ENCODE measurements around the gene C18orf63. TPM values are rescaled to one million over a fixed set of nuclear protein-coding genes. Genes with fewer than 3 reads are reported as not detected.

The C18orf63 gene
- total and polyA plus RNA-seq, 2 of the 4 experiments (the other 2 are of a cell fraction): not detected

- H3K23ac ChIP-seq (ENCODE audit: low read depth, low read length): no peak overlapping the region
- no peak overlapping the region for H2AK9ac ChIP-seq (replicated peaks; ENCODE audit: low read depth, low read length, poor library complexity)
- CTCF ChIA-PET: no interaction called here
- no peak overlapping the region for H3K27ac ChIP-seq (ENCODE audit: insufficient read depth, low read length)
- no peaks in the 10 kb centered on the region for H3K9me3 ChIP-seq (ENCODE audit: control insufficient read depth, insufficient read depth, low read length)
- H4K20me1 ChIP-seq (ENCODE audit: insufficient read depth, low read length): no peaks in the 10 kb centered on the region
- no peak overlapping the region for H3K14ac ChIP-seq (replicated peaks; ENCODE audit: low read depth, low read length)
- intact Hi-C loops (cut with micrococcal nuclease): no loop called here
- dilution Hi-C loops (cut with HindIII; ENCODE audit: low sequenced_read_pairs, unreplicated experiment): no loop called here
- no peak overlapping the region for H2BK5ac ChIP-seq (ENCODE audit: low read depth, low read length, poor library complexity, severe bottlenecking)
- no peak overlapping the region for H4K91ac ChIP-seq (ENCODE audit: insufficient read depth, low read depth, low read length)
- no peak overlapping the region for H2AK5ac ChIP-seq (ENCODE audit: low read depth, low read length)
- DNase-seq (no peak), ATAC-seq (ENCODE audit: low read depth) (no peak)
- POLR2A ChIA-PET (ENCODE audit: unreplicated experiment): no interaction called here
- H3K36me3 ChIP-seq (ENCODE audit: control insufficient read depth, insufficient read depth, low read length): no peaks in the 10 kb centered on the region
- no peaks in the 10 kb centered on the region for H3K79me1 ChIP-seq (ENCODE audit: low read depth in 1 of 2, low read length in 2 of 2)
- no peak overlapping the region for H3K56ac ChIP-seq (ENCODE audit: extremely low read depth, insufficient read depth, low read length)
- H2AFZ ChIP-seq (replicated peaks; ENCODE audit: low read length, poor library complexity): no peak overlapping the region
- TF ChIP-seq RAD21 (IDR thresholded peaks at IDR 0.05; ENCODE audit: low read length) (no peak), SMC3 (IDR thresholded peaks at IDR 0.05; ENCODE audit: low read depth, low read length) (no peak), USF2 (IDR thresholded peaks at IDR 0.05; ENCODE audit: low read depth, low read length) (no peak), BHLHE40 (IDR thresholded peaks at IDR 0.05; ENCODE audit: low read depth, low read length) (no peak), ELK1 (IDR thresholded peaks at IDR 0.05; ENCODE audit: borderline replicate concordance, low read depth, low read length) (no peak), MXI1 (IDR thresholded peaks at IDR 0.05; ENCODE audit: borderline replicate concordance, low read depth, low read length) (no peak), MAZ (IDR thresholded peaks at IDR 0.05; ENCODE audit: borderline replicate concordance, low read depth, low read length) (no peak), FOS (IDR thresholded peaks at IDR 0.05; ENCODE audit: low read depth, low read length) (no peak), CHD1 (IDR thresholded peaks at IDR 0.05; ENCODE audit: low read depth, low read length) (no peak), RFX5 (IDR thresholded peaks at IDR 0.05; ENCODE audit: low read depth, low read length) (no peak), MAFK (IDR thresholded peaks at IDR 0.05; ENCODE audit: low read depth, low read length) (no peak), POLR2A (IDR thresholded peaks at IDR 0.05; ENCODE audit: low read depth, low read length) (no peak), CEBPB (IDR thresholded peaks at IDR 0.05; ENCODE audit: low read depth, low read length) (no peak)
- TF ChIP-seq, protein P1, sequence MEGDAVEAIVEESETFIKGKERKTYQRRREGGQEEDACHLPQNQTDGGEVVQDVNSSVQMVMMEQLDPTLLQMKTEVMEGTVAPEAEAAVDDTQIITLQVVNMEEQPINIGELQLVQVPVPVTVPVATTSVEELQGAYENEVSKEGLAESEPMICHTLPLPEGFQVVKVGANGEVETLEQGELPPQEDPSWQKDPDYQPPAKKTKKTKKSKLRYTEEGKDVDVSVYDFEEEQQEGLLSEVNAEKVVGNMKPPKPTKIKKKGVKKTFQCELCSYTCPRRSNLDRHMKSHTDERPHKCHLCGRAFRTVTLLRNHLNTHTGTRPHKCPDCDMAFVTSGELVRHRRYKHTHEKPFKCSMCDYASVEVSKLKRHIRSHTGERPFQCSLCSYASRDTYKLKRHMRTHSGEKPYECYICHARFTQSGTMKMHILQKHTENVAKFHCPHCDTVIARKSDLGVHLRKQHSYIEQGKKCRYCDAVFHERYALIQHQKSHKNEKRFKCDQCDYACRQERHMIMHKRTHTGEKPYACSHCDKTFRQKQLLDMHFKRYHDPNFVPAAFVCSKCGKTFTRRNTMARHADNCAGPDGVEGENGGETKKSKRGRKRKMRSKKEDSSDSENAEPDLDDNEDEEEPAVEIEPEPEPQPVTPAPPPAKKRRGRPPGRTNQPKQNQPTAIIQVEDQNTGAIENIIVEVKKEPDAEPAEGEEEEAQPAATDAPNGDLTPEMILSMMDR (conservative IDR thresholded peaks at IDR 0.05; ENCODE audit: low read depth, low read length): no peak
- no peaks in the 10 kb centered on the region for H3K4me1 ChIP-seq (ENCODE audit: control insufficient read depth, insufficient read depth, low read length)
- H3K4me3 ChIP-seq (ENCODE audit: insufficient read depth, low read depth, low read length): no peak overlapping the region
- no peak overlapping the region for H3K9ac ChIP-seq (ENCODE audit: low read depth, low read length)
- H2BK20ac ChIP-seq (ENCODE audit: low read depth, low read length): no peak overlapping the region
- no peak overlapping the region for H4K8ac ChIP-seq (ENCODE audit: low read depth in 2 of 2, low read length in 2 of 2)
- no peak overlapping the region for H3K18ac ChIP-seq (ENCODE audit: low read depth, low read length)
- H3K4ac ChIP-seq (ENCODE audit: low read depth, low read length): no peak overlapping the region
- in situ Hi-C loops (cut with MboI; ENCODE audit: low sequenced_read_pairs): no loop called here
- no TSS peak for BruUV-seq (replicated peaks)
- H4K5ac ChIP-seq (ENCODE audit: low read depth, low read length): no peak overlapping the region
- WGBS, 2 experiments (ENCODE audit: extremely low coverage in 2 of 2, insufficient read length in 1 of 2): 86% methylated on average over 1 of the region's 7 CpGs; no CpG with 5 or more reads in 1 of the 2 experiments
- H2BK120ac ChIP-seq (ENCODE audit: low read depth, low read length): no peak overlapping the region
- H3K9me1 ChIP-seq (ENCODE audit: insufficient read depth, low read length): no peaks in the 10 kb centered on the region
- no peak overlapping the region for H2BK15ac ChIP-seq (ENCODE audit: low read depth, low read length)
- H3K27me3 ChIP-seq (ENCODE audit: control insufficient read depth, insufficient read depth, low read length): peaks cover 25% of the 10 kb centered on the region
- H3K4me2 ChIP-seq (ENCODE audit: low read depth, low read length): no peak overlapping the region
Measured at GRCh38 chr18:74397572-74397971, 81.9 kb downstream of the C18orf63 start.

Measured in IMR-90 (cell line).